Fibroblast of lung (primary cell): Measurements from ENCODE around the gene COX10. TPM values are rescaled to one million over a fixed set of nuclear protein-coding genes. Genes with fewer than 3 reads are reported as not detected.

Experiments used
- DNase-seq, 2 donors: peaks; one replicate each; pipeline versions ENCODE4 v3.0.0 to v3.0.0-alpha.2; 2010; ENCODE audit warnings: low read depth in 2 of 2
- H2AFZ ChIP-seq: 2 replicates; pipeline ENCODE4 v1.5.1; 2012; ENCODE audit warnings: low read length, control low read depth, inconsistent platforms
- H3K27ac ChIP-seq: 2 replicates; pipeline ENCODE4 v1.5.1; 2011; ENCODE audit warnings: low read length, control low read depth; ENCODE audit not compliant: insufficient read depth
- H3K27me3 ChIP-seq: 2 replicates; pipeline ENCODE4 v1.5.1; 2011; ENCODE audit warnings: mild to moderate bottlenecking, low read length; ENCODE audit not compliant: control insufficient read depth, insufficient read depth
- H3K36me3 ChIP-seq: 2 replicates; pipeline ENCODE4 v1.5.1; 2011; ENCODE audit warnings: low read length; ENCODE audit not compliant: control insufficient read depth, insufficient read depth
- H3K4me1 ChIP-seq: 2 replicates; pipeline ENCODE4 v1.5.1; 2011; ENCODE audit warnings: low read length; ENCODE audit not compliant: control insufficient read depth, insufficient read depth; ENCODE audit errors: extremely low read depth
- H3K4me2 ChIP-seq: 2 replicates; pipeline ENCODE4 v1.5.1; 2011; ENCODE audit warnings: low read length, control low read depth; ENCODE audit not compliant: insufficient read depth; ENCODE audit errors: extremely low read depth
- H3K4me3 ChIP-seq, 4 experiments: fragments of 200-600 bp in 1 of 4; sonication (generic) in 1 of 4; replicated peaks in 1 of 4; 2 replicates each; pipeline ENCODE4 v1.5.1; 2011 to 2016; ENCODE audit warnings: low read length in 4 of 4, low read depth in 3 of 4, mild to moderate bottlenecking in 3 of 4, control low read depth in 2 of 4, inconsistent platforms in 1 of 4, mixed read lengths in 1 of 4; ENCODE audit not compliant: insufficient read depth in 1 of 4; ENCODE audit errors: control extremely low read depth in 1 of 4
- H3K79me2 ChIP-seq: 2 replicates; pipeline ENCODE4 v1.5.1; 2012; ENCODE audit warnings: mild to moderate bottlenecking, low read length, inconsistent platforms; ENCODE audit not compliant: control insufficient read depth, insufficient read depth
- H3K9ac ChIP-seq: 2 replicates; pipeline ENCODE4 v1.5.1; 2011; ENCODE audit warnings: mild to moderate bottlenecking, low read length, control low read depth; ENCODE audit not compliant: insufficient read depth
- H3K9me3 ChIP-seq: 2 replicates; pipeline ENCODE4 v1.5.1; 2012; ENCODE audit warnings: low read depth, low read length; ENCODE audit not compliant: control insufficient read depth, insufficient read depth
- H4K20me1 ChIP-seq: 2 replicates; pipeline ENCODE4 v1.5.1; 2011; ENCODE audit warnings: low read length; ENCODE audit not compliant: control insufficient read depth, insufficient read depth; ENCODE audit errors: extremely low read depth
- EZH2 ChIP-seq: IDR thresholded peaks from 2 replicates; pipeline ENCODE4 v1.5.1; 2012; ENCODE audit warnings: low read length, control low read depth, mild to moderate bottlenecking; ENCODE audit errors: missing control alignments
- polyA plus RNA-seq, 2 donors: library from polyadenylated mRNA; depleted of rRNA in 1 of 2; stranded (reverse) in 1 of 2; unstranded in 1 of 2; fragments of >200 nt; gene quantifications; 2 replicates each; pipeline ENCODE4 v1.2.1, GENCODE V29; 2011 to 2012; ENCODE audit warnings: missing spikeins in 1 of 2
- total RNA-seq: library from RNA; depleted of rRNA; stranded (reverse); fragments of >200 nt; gene quantifications from 2 replicates; pipeline ENCODE4 v1.2.1, GENCODE V29; 2014
- TF ChIP-seq, protein P1 (sequence below), 2 donors: IDR thresholded peaks in 1 of 2; conservative IDR thresholded peaks in 1 of 2; 1 replicate in 1 of 2; 2 replicates in 1 of 2; pipeline ENCODE4 v1.5.1; 2011 to 2012; ENCODE audit warnings: low read length in 2 of 2, control low read depth in 1 of 2, inconsistent platforms in 1 of 2, low read depth in 1 of 2, mild to moderate bottlenecking in 1 of 2

The COX10 gene
- total and polyA plus RNA-seq, 2 donors (not counting 1 experiment from before 2014, with no cell fraction given): 10.6 to 12.5 TPM

DNA sequence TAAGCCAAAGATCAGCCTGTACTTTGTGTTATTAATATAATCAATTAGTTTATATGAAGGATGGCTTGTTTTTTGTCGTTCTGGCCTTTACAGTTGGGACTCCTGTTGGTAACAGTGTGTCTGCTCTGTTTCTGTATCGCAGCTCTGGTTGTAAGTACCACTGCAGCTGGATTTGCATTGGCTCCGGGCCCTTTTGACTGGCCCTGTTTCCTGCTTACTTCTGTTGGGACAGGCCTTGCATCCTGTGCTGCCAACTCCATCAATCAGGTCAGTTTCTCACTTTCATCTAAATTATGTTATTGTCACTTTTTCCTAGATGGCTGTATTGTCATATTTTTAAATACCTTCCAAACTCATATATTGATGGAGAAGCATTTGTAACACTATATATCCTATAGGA lies 32.7 kb downstream of the COX10 start:
- H3K4me3 ChIP-seq: no peak overlapping the region
- no peak overlapping the region for H3K27ac ChIP-seq
- H3K4me2 ChIP-seq: no peak overlapping the region
- no peaks in the 10 kb centered on the region for H3K9me3 ChIP-seq
- H3K4me1 ChIP-seq: no peaks in the 10 kb centered on the region
- no peaks in the 10 kb centered on the region for H3K36me3 ChIP-seq
- no peak for TF ChIP-seq EZH2
- TF ChIP-seq, protein P1, sequence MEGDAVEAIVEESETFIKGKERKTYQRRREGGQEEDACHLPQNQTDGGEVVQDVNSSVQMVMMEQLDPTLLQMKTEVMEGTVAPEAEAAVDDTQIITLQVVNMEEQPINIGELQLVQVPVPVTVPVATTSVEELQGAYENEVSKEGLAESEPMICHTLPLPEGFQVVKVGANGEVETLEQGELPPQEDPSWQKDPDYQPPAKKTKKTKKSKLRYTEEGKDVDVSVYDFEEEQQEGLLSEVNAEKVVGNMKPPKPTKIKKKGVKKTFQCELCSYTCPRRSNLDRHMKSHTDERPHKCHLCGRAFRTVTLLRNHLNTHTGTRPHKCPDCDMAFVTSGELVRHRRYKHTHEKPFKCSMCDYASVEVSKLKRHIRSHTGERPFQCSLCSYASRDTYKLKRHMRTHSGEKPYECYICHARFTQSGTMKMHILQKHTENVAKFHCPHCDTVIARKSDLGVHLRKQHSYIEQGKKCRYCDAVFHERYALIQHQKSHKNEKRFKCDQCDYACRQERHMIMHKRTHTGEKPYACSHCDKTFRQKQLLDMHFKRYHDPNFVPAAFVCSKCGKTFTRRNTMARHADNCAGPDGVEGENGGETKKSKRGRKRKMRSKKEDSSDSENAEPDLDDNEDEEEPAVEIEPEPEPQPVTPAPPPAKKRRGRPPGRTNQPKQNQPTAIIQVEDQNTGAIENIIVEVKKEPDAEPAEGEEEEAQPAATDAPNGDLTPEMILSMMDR (conservative IDR thresholded peaks at IDR 0.05 in 1 of 2, IDR thresholded peaks at IDR 0.05 in 1 of 2; ENCODE audit: low read depth in 1 of 2, low read length in 2 of 2): no peak
- no peak overlapping the region for H3K9ac ChIP-seq
- no peak overlapping the region for H2AFZ ChIP-seq
- H3K27me3 ChIP-seq: no peaks in the 10 kb centered on the region
- no peak for DNase-seq
- no peaks in the 10 kb centered on the region for H4K20me1 ChIP-seq
- no peaks in the 10 kb centered on the region for H3K79me2 ChIP-seq

DNA sequence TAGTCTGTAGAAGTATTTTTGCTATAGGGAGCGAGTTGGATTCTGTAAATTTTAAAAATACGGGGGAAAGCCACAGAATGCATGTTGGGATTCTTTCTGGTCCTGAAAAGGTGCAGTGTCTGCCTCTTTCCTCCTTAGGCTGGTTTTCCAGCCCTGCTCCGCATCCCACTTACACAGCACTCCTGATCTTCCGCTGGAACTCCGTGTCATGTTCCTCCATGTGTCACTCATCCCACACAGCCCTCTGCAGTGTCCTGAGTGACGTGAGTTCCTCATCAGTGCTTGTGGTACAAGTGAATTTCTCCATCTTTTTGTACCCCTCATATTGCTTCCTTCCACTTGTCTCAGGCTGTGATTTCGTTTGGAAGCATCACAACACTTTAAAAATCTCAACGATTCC lies 34.5 kb downstream of the COX10 start:
- DNase-seq: no peak
- TF ChIP-seq, protein P1 (conservative IDR thresholded peaks at IDR 0.05 in 1 of 2, IDR thresholded peaks at IDR 0.05 in 1 of 2; ENCODE audit: low read depth in 1 of 2, low read length in 2 of 2): no peak
- no peak for TF ChIP-seq EZH2
- H3K9ac ChIP-seq: no peak overlapping the region

DNA sequence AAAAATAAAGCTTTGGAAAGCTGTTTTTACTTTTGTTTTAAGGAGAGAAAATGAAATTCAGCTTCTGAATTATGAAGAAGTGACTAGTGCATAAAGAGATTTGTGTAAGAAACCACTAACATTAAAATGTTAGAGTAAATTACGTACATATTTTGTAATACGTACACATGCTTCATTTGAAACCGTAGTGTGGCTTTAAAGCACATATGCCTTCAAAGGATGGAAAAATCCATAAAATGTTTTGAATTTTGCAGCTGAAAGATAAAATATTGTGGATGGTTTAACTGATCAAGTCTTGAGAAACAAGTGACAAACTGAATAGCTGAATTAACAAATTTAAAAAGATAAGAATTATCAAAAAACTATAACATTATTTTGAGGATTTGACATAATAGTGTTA lies 35.4 kb downstream of the COX10 start:
- Histone ChIP-seq H3K27me3 (no peaks in the 10 kb centered on the region), H3K9me3 (no peaks in the 10 kb centered on the region), H3K4me1 (no peaks in the 10 kb centered on the region), H3K4me3 (no peak overlapping the region), H2AFZ (no peak overlapping the region), H3K9ac (no peak overlapping the region), H3K4me2 (no peak overlapping the region), H3K36me3 (no peaks in the 10 kb centered on the region), H3K79me2 (no peaks in the 10 kb centered on the region), H3K27ac (no peak overlapping the region), H4K20me1 (no peaks in the 10 kb centered on the region)
- no peak for TF ChIP-seq EZH2
- TF ChIP-seq, protein P1 (conservative IDR thresholded peaks at IDR 0.05 in 1 of 2, IDR thresholded peaks at IDR 0.05 in 1 of 2; ENCODE audit: low read depth in 1 of 2, low read length in 2 of 2): no peak
- DNase-seq: no peak

More for the DNA sequence above, 34.5 kb downstream of the COX10 start:
- H4K20me1 ChIP-seq: no peaks in the 10 kb centered on the region
- H3K9me3 ChIP-seq: no peaks in the 10 kb centered on the region
- no peaks in the 10 kb centered on the region for H3K79me2 ChIP-seq
- H3K27ac ChIP-seq: no peak overlapping the region
- no peak overlapping the region for H2AFZ ChIP-seq
- H3K4me2 ChIP-seq: no peak overlapping the region
- H3K27me3 ChIP-seq: no peaks in the 10 kb centered on the region
- H3K4me3 ChIP-seq: no peak overlapping the region
- no peaks in the 10 kb centered on the region for H3K36me3 ChIP-seq
- H3K4me1 ChIP-seq: no peaks in the 10 kb centered on the region
